ENCODE measurements around the gene TNS3.

- TF ChIP-seq CTCF (IDR thresholded peaks at IDR 0.05) = no peak
- no peak for TF ChIP-seq POLR2A (IDR thresholded peaks at IDR 0.05)
Measured at GRCh38 chr7:47627580-47628283, 45.8 kb upstream of the TNS3 start.
